GM23338 (cell line): ENCODE results near the gene CIPC. TPM values are rescaled to one million over a fixed set of nuclear protein-coding genes. Genes with fewer than 3 reads are reported as not detected.

ENCODE experiments used
- ATAC-seq: fragments of 200-7000 bp; cut with Tn5 transposase; 3 replicates; pipeline ENCODE4 v1.9.1; 2020
- DNase-seq: peaks from one replicate; pipeline ENCODE4 v3.0.0-alpha.2; 2015; ENCODE audit warnings: low spot score
- H2AFZ ChIP-seq: fragments of 200-600 bp; sonication (generic); 2 replicates; pipeline ENCODE4 v1.8.0; 2016; ENCODE audit warnings: antibody characterized with exemption, mild to moderate bottlenecking, moderate library complexity
- H3F3A ChIP-seq: fragments of 200-600 bp; sonication (generic); replicated peaks from 2 replicates; pipeline ENCODE4 v1.8.0; 2017; ENCODE audit warnings: antibody characterized with exemption, mixed run types, low read depth
- H3K27ac ChIP-seq: fragments of 200-600 bp; sonication (generic); 2 replicates; pipeline ENCODE4 v1.6.1; 2016; ENCODE audit warnings: low read depth
- H3K27me3 ChIP-seq: fragments of 200-600 bp; sonication (generic); 2 replicates; pipeline ENCODE4 v1.8.0; 2016; ENCODE audit warnings: mild to moderate bottlenecking, mixed run types, moderate library complexity; ENCODE audit not compliant: insufficient read depth
- H3K36me3 ChIP-seq: fragments of 200-600 bp; sonication (generic); 2 replicates; pipeline ENCODE4 v1.8.0; 2016; ENCODE audit warnings: mild to moderate bottlenecking; ENCODE audit not compliant: insufficient read depth
- H3K4me1 ChIP-seq: fragments of 200-600 bp; sonication (generic); 2 replicates; pipeline ENCODE4 v1.8.0; 2016; ENCODE audit warnings: mild to moderate bottlenecking, moderate library complexity; ENCODE audit not compliant: insufficient read depth
- H3K4me2 ChIP-seq: fragments of 200-600 bp; sonication (generic); 2 replicates; pipeline ENCODE4 v1.7.1; 2017; ENCODE audit warnings: mixed run types
- H3K4me3 ChIP-seq: fragments of 200-600 bp; sonication (generic); 2 replicates; pipeline ENCODE4 v1.6.1; 2016; ENCODE audit warnings: mixed run types
- H3K79me2 ChIP-seq: fragments of 200-600 bp; sonication (generic); replicated peaks from 2 replicates; pipeline ENCODE4 v1.8.0; 2017; ENCODE audit warnings: mild to moderate bottlenecking; ENCODE audit not compliant: insufficient read depth
- H3K9me2 ChIP-seq: fragments of 200-600 bp; sonication (generic); 2 replicates; pipeline ENCODE4 v1.8.0; 2017; ENCODE audit not compliant: insufficient read depth
- H4K20me1 ChIP-seq: fragments of 200-600 bp; sonication (generic); replicated peaks from 2 replicates; pipeline ENCODE4 v1.8.0; 2017; ENCODE audit warnings: mild to moderate bottlenecking; ENCODE audit not compliant: insufficient read depth
- H3K27ac Mint-ChIP-seq: 2 replicates; pipeline ENCODE4 v1.8.0; 2020; ENCODE audit warnings: inconsistent platforms, mild to moderate bottlenecking, moderate library complexity, mixed read lengths
- H3K27me3 Mint-ChIP-seq: 3 replicates; pipeline ENCODE4 v1.8.0; 2022; ENCODE audit warnings: low read depth, mild to moderate bottlenecking, moderate library complexity, mixed read lengths, inconsistent platforms; ENCODE audit not compliant: insufficient read depth, poor library complexity
- H3K36me3 Mint-ChIP-seq: 3 replicates; pipeline ENCODE4 v1.8.0; 2021; ENCODE audit warnings: low read depth, mild to moderate bottlenecking, inconsistent platforms, moderate library complexity, mixed read lengths
- H3K4me1 Mint-ChIP-seq: 3 replicates; pipeline ENCODE4 v1.8.0; 2020; ENCODE audit warnings: mild to moderate bottlenecking, inconsistent platforms, mixed read lengths
- H3K4me3 Mint-ChIP-seq: 3 replicates; pipeline ENCODE4 v1.8.0; 2021; ENCODE audit warnings: moderate library complexity, mild to moderate bottlenecking, inconsistent platforms, mixed read lengths
- H3K9me3 Mint-ChIP-seq: 3 replicates; pipeline ENCODE4 v1.8.0; 2020; ENCODE audit warnings: moderate library complexity, mild to moderate bottlenecking, inconsistent platforms, mixed read lengths
- CREB1 ChIP-seq: fragments of 250-450 bp; sonication (Bioruptor Pico); IDR thresholded peaks from 2 replicates; pipeline ENCODE4 v1.5.0; 2020; ENCODE audit warnings: low read depth, mild to moderate bottlenecking, moderate library complexity
- ETS1 ChIP-seq: IDR thresholded peaks from 2 replicates; pipeline ENCODE4 v1.6.1; 2016; ENCODE audit warnings: antibody characterized with exemption
- EZH2 ChIP-seq: fragments of 200-600 bp; sonication (generic); IDR thresholded peaks from one replicate; pipeline ENCODE4 v1.8.0; 2017; ENCODE audit warnings: antibody characterized with exemption, mild to moderate bottlenecking, low read depth; ENCODE audit not compliant: unreplicated experiment
- JUNB ChIP-seq: IDR thresholded peaks from one replicate; pipeline ENCODE4 v1.6.1; 2016; ENCODE audit warnings: antibody characterized with exemption; ENCODE audit not compliant: unreplicated experiment
- REST ChIP-seq: IDR thresholded peaks from one replicate; pipeline ENCODE4 v1.6.1; 2018; ENCODE audit warnings: antibody characterized with exemption; ENCODE audit not compliant: unreplicated experiment
- STAT1 ChIP-seq: IDR thresholded peaks from one replicate; pipeline ENCODE4 v1.6.1; 2016; ENCODE audit warnings: antibody characterized with exemption; ENCODE audit not compliant: unreplicated experiment
- ZNF331 ChIP-seq: fragments of 250-450 bp; sonication (Bioruptor Pico); IDR thresholded peaks from 2 replicates; pipeline ENCODE4 v1.5.0; 2020; ENCODE audit warnings: low read depth, mild to moderate bottlenecking, moderate library complexity
- ZNF462 ChIP-seq: fragments of 250-450 bp; sonication (Bioruptor Pico); IDR thresholded peaks from 2 replicates; pipeline ENCODE4 v1.5.0; 2020; ENCODE audit warnings: mild to moderate bottlenecking, moderate library complexity
- polyA plus RNA-seq: library from polyadenylated mRNA; unstranded; fragments of >200 nt; fragmentation: Nextera tagmentation; extraction: Ambion mirVana; gene quantifications from 2 replicates; pipeline ENCODE4 v1.2.1, GENCODE V29; 2016
- total RNA-seq: library from RNA; depleted of rRNA; stranded (reverse); fragments of >200 nt; shearing (Covaris generic); gene quantifications from 2 replicates; pipeline ENCODE4 v1.2.3, GENCODE V29; 2014

Gene CIPC
- total and polyA plus RNA-seq, 2 experiments from 2014 or later: 8.1 to 36.9 TPM

- Histone ChIP-seq H3K27me3 (no peaks in the 10 kb centered on the region), H3K9me2 (no peaks in the 10 kb centered on the region), H3K4me1 (peaks cover 27% of the 10 kb centered on the region), H3F3A (peaks cover 7% of the 10 kb centered on the region; the same call in 1 of the 2 replicates), H2AFZ (peak overlapping the region; percentile 61; the same call in 1 of the 2 replicates), H3K4me2 (peak overlapping the region; percentile 87), H3K36me3 (no peaks in the 10 kb centered on the region), H4K20me1 (peaks cover 3% of the 10 kb centered on the region; the same call in 1 of the 2 replicates), H3K27ac (peak overlapping the region; percentile 88), H3K4me3 (peak overlapping the region; percentile 79), H3K79me2 (peaks cover 47% of the 10 kb centered on the region)
- DNase-seq (no peak), ATAC-seq (no peak)
- peaks cover 37% of the 10 kb centered on the region for H3K4me1 Mint-ChIP-seq
- peak overlapping the region; percentile 87 for H3K4me3 Mint-ChIP-seq
- TF ChIP-seq EZH2: no peak
- TF ChIP-seq CREB1 (CRISPR knock-in tag): no peak
- no peak for TF ChIP-seq JUNB
- TF ChIP-seq STAT1: no peak
- no peak for TF ChIP-seq REST
- no peak for TF ChIP-seq ZNF331
- H3K27me3 Mint-ChIP-seq: peaks cover 8% of the 10 kb centered on the region
- no peaks in the 10 kb centered on the region; the same call in 2 of the 3 replicates for H3K9me3 Mint-ChIP-seq
- peak overlapping the region; percentile 81 for H3K27ac Mint-ChIP-seq
- no peaks in the 10 kb centered on the region for H3K36me3 Mint-ChIP-seq
Measured at GRCh38 chr14:77097006-77097699, 905 bp upstream of the CIPC start.

DNA sequence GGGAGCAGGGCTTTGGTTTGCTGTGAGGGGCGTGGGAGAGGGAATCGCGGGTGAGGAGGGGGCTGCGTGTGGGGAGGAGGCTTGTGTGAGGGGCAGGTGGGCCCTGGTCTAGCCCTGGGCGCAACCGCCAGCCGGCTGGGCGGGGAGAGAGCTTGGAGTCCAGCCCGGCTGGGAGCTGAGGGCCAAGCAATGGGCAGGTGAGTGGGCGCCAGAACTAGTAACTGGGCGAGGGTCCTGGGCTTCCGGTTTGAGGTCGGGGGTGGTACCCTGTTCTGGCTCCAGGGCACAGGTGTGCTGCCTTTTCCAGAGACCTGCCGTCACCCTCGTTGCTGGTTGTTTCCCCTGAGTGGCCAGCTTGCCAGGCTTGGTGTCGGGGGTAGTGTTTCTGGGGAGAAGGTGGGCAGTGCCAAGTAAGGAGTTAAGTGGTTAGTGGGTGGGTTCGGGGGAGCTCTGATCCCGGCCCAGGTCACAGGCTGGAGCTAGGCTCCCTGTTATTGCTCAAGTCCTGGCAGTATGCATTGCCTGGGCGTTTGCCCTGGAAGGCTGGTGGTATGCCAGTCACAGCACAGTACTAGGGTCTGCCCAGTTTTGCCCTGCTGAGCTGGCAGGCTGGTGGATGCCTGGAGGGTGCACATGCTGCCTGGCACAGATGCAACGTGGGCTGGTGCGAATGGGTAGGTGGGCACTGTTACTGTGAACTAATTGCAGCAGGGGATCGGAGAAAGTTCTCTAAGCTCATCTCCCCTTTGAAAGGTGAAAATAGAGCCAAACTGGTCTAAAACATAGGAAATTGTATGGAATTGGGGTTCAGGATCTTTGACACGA lies 683 bp downstream of the CIPC start:
- Mint-ChIP-seq H3K27ac (peak overlapping the region; percentile 94), H3K4me3 (peak overlapping the region; percentile 87), H3K27me3 (peaks cover 8% of the 10 kb centered on the region), H3K36me3 (no peaks in the 10 kb centered on the region), H3K9me3 (no peaks in the 10 kb centered on the region; the same call in 2 of the 3 replicates), H3K4me1 (peaks cover 43% of the 10 kb centered on the region)
- Histone ChIP-seq H3F3A (peaks cover 7% of the 10 kb centered on the region; the same call in 1 of the 2 replicates), H3K27ac (peak overlapping the region; percentile 71), H3K4me3 (peak overlapping the region; percentile 85), H3K36me3 (no peaks in the 10 kb centered on the region), H3K27me3 (no peaks in the 10 kb centered on the region), H4K20me1 (peaks cover 3% of the 10 kb centered on the region; the same call in 1 of the 2 replicates), H2AFZ (no peak overlapping the region; the same call in 1 of the 2 replicates), H3K79me2 (peaks cover 62% of the 10 kb centered on the region), H3K4me1 (peaks cover 27% of the 10 kb centered on the region), H3K4me2 (peak overlapping the region; percentile 91), H3K9me2 (no peaks in the 10 kb centered on the region)
- ATAC-seq (peak; percentile 18), DNase-seq (peak; percentile 55)
- TF ChIP-seq ZNF331 (no peak), ETS1 (no peak), JUNB (no peak), ZNF462 (CRISPR knock-in tag) (no peak)
